Measurements from ENCODE around the gene IQSEC1.
A peak's percentile ranks its signal among the peaks of the same experiment; 100 is the strongest.

Gene IQSEC1

GRCh38 chr3:12998648-12999047, 74.6 kb downstream of the IQSEC1 start:
- TF ChIP-seq POLR2A (IDR thresholded peaks at IDR 0.05; ENCODE audit: extremely low read depth, insufficient read length) = no peak
- no peak for TF ChIP-seq MYC (IDR thresholded peaks at IDR 0.05; ENCODE audit: low read depth, low read length)
- TF ChIP-seq MAX (IDR thresholded peaks at IDR 0.05; ENCODE audit: low read depth, low read length) = no peak
- DNase-seq (ENCODE audit: low read depth) = peak; percentile 63
- H3K4me3 ChIP-seq (ENCODE audit: low read depth, low read length) = no peak overlapping the region

- TF ChIP-seq POLR2A (IDR thresholded peaks at IDR 0.05; ENCODE audit: extremely low read depth, insufficient read length) (no peak), CTCF (IDR thresholded peaks at IDR 0.05; ENCODE audit: low read depth, low read length) (no peak), MYC (IDR thresholded peaks at IDR 0.05; ENCODE audit: low read depth, low read length) (no peak), MAX (IDR thresholded peaks at IDR 0.05; ENCODE audit: low read depth, low read length) (no peak)
- no peak for DNase-seq (ENCODE audit: low read depth)
These were observed 75.8 kb downstream of the IQSEC1 start for GRCh38 chr3:12997387-12997786.

GRCh38 chr3:12996181-12996506, 77.1 kb downstream of the IQSEC1 start:
- no peak for DNase-seq (ENCODE audit: low read depth)
- TF ChIP-seq MYC (IDR thresholded peaks at IDR 0.05; ENCODE audit: low read depth, low read length) = no peak
- no peak for TF ChIP-seq CTCF (IDR thresholded peaks at IDR 0.05; ENCODE audit: low read depth, low read length)
- TF ChIP-seq POLR2A (IDR thresholded peaks at IDR 0.05; ENCODE audit: extremely low read depth, insufficient read length) = no peak
- TF ChIP-seq MAX (IDR thresholded peaks at IDR 0.05; ENCODE audit: low read depth, low read length) = no peak
- H3K4me3 ChIP-seq (ENCODE audit: low read depth, low read length) = no peak overlapping the region

More at GRCh38 chr3:12997387-12997786, 75.8 kb downstream of the IQSEC1 start:
- no peak overlapping the region for H3K4me3 ChIP-seq (ENCODE audit: low read depth, low read length)

- peak; percentile 78 for DNase-seq (ENCODE audit: low read depth)
- H3K4me3 ChIP-seq (ENCODE audit: low read depth, low read length) = no peak overlapping the region
- no peak for TF ChIP-seq MAX (IDR thresholded peaks at IDR 0.05; ENCODE audit: low read depth, low read length)
- no peak for TF ChIP-seq MYC (IDR thresholded peaks at IDR 0.05; ENCODE audit: low read depth, low read length)
- no peak for TF ChIP-seq POLR2A (IDR thresholded peaks at IDR 0.05; ENCODE audit: extremely low read depth, insufficient read length)
- TF ChIP-seq CTCF (IDR thresholded peaks at IDR 0.05; ENCODE audit: low read depth, low read length) = no peak
These were observed 77.6 kb downstream of the IQSEC1 start for GRCh38 chr3:12995389-12996180.

GRCh38 chr3:12994607-12995388, 78.4 kb downstream of the IQSEC1 start:
- DNase-seq (ENCODE audit: low read depth) = peak; percentile 92
- peak overlapping the region; percentile 50 for H3K4me3 ChIP-seq (ENCODE audit: low read depth, low read length)
- TF ChIP-seq CTCF (IDR thresholded peaks at IDR 0.05; ENCODE audit: low read depth, low read length) = peak; percentile 65
- TF ChIP-seq POLR2A (IDR thresholded peaks at IDR 0.05; ENCODE audit: extremely low read depth, insufficient read length) = peak; percentile 52
- no peak; the same call in 1 of the 2 replicates for TF ChIP-seq MAX (IDR thresholded peaks at IDR 0.05; ENCODE audit: low read depth, low read length)
- peak; percentile 23 for TF ChIP-seq MYC (IDR thresholded peaks at IDR 0.05; ENCODE audit: low read depth, low read length)

- DNase-seq (ENCODE audit: low read depth) = no peak
- peak overlapping the region; percentile 50 for H3K4me3 ChIP-seq (ENCODE audit: low read depth, low read length)
- no peak for TF ChIP-seq MAX (IDR thresholded peaks at IDR 0.05; ENCODE audit: low read depth, low read length)
- no peak for TF ChIP-seq POLR2A (IDR thresholded peaks at IDR 0.05; ENCODE audit: extremely low read depth, insufficient read length)
- no peak for TF ChIP-seq CTCF (IDR thresholded peaks at IDR 0.05; ENCODE audit: low read depth, low read length)
- no peak for TF ChIP-seq MYC (IDR thresholded peaks at IDR 0.05; ENCODE audit: low read depth, low read length)
These were observed 78.9 kb downstream of the IQSEC1 start for GRCh38 chr3:12994357-12994606.
